ENCODE data around the gene KRT33B.

The KRT33B gene

DNA sequence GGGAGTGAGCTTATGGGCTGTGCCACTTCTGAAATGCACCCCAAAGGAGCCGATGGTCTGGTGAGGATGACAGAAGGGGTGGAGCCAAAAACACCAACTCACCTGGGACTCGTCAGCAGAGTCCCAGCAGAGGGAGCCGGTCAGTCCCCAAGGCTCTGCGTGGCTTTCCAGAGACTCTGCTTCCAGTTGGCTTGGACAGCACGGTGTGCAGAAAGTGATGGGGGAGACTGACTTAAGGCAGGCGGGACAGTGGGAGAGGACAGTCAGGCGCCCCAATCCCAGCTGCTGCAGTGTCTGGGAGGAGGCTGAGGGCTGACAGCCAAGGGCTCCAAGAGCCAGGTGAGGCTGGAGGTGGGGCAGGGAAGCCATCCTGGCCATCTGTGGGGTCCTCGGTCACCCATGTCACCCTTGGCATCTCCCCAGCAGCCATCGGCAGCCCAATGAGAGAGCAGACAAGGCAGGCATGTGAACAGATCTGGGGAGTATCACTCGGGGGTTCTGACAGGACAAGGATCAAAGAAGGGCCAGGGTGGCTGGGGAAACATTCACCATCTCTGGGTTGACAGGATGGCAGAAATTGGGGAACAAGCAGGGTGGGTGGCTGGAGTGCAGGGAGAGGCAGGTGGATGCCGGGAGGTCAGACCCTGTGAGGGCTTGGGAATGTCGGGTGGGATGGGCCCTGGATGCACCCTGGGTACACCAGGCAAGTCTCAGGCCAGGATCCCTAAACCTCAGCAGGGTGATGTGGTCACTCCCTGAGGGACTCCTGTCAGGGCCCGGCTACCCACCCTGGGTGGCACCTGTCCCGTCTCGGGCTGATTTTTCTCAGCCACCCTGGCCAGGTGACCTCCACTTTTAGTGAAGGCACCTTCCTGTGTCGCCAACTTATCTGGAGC lies 45.2 kb downstream of the KRT33B start:
- DNase-seq, result no peak

DNA sequence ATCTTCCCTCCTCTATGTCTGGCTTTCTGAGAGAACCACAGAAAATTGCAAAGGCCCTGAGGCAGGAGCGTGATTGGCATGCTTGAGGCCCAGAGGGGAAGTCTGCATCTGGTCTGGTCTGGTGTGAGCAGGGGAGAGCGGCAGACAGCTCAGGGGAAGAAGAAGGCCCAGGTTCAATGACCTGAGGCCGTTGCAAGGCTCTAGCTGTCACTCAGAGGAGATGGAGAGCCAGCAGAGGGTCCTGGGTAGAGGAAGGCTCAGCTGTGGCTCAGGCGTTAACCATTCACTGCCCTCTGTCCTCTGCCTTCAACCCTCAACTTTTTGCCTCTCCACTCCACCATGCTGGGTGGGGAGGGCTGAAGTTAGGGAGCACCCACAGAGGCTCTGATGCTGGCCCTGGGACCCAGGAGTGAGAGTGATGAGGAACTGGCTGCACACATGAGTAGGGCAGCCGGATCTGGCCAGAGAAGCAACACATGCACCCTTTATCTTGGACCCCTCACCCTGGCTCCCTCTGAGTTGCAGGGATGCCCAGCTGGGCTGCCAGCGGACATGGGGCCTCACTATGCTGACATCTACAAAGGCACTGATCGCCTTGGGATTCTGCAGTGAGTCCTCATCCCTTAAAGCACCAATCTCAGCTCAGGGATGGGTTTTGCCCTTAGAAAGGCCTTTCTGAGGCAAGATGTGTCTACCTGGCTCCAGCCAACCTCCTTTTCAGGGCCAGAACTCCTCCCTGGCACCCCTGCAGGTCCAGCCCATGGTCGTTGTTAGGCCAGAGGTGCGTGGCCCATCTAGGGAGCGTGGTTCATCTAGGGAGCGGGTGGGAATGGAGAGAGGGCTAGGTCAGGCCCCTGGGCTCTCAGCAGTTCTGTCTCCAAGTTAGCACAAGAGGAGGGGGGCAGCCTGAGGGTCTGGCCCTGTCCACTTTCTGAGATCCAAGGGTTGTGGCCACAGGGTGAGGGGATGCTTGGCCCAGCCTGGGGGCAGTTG lies 46.4 kb downstream of the KRT33B start:
- no peak for DNase-seq

DNA sequence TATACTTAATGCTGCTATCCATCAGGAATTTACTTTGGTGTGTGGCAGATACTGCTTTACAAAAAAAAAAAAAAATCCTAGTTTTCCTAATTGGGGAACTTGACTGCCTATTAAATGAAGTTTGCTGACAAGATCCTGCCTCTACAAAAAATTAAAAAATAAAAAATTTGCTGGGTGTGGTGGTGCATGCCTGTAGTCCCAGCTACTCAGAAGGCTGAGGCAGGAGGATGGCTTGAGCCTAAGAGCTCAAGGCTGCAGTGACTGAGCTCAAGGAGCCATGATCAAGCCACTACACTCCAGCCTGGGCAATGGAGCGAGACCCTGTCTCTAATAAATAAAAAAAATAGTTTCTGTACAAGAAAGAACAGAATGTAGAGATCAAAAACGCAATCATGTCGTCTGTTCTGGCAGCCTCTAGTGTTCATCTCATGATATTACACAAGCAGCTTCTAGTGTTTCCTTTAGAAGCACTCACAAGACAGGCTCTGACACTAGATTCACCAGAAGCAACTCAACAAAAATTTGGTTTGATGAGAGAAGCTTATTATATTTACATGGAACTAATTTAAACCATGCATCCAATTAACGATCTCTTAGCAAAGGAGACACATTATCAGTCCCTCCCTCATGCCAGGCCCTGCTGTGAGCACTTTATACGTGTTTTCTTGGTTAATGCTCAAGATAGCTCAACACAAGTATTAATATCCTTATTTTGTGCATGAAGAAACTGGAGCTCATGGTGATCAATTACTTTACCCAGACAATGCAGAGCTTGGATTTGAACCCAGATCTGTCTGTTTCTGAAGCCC lies 47.3 kb downstream of the KRT33B start:
- peak; percentile 70 for DNase-seq

DNA sequence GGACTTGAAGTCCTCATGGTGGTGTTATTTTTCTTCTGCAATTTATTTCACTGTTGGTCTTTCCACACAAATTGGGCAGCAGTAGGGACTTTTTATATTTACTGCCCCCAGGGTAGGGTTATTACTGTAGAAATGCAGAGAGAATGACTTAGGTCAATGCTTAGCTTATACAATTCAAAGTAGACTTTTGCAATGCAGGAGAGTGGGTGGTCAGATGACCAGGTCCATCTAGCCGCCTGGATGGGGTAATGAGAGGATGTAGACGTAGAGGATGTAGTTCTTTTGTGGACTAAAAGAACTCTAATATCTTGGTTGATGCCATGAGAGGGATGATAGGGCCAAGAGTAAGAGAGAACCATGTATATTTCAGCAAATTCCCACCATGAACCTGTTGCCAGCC lies 51.4 kb downstream of the KRT33B start:
- no peak for DNase-seq

DNA sequence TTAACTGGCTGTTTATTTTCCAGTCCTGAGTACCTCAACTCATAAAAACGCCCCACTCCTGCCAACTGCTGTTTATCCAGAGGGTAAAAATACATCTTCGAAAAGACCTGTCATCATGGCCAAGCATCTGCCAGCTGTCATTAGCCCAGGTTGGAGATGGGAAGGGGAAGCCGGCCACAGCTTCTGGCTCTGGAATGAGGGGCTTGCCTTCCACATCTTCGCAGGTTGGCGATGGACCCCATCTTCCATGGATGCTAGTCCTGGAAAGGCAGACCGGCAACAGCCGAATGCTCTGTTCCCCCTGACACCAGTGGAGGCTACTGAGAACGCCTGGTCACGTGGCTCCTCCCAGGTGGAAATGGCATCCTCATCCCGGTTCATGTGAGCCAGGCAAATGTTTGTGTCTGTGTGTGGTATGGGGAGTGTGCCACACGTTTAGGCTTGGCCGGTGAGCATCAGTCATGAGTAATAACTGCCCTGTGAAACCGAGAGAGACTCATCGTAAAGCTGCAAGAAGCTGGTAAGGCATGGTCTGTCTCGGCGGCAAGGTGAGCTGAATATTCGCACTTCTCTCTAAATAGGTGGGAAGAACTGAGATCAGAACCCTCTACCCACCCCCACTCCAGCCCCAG lies 53.7 kb downstream of the KRT33B start:
- no peak for DNase-seq

DNA sequence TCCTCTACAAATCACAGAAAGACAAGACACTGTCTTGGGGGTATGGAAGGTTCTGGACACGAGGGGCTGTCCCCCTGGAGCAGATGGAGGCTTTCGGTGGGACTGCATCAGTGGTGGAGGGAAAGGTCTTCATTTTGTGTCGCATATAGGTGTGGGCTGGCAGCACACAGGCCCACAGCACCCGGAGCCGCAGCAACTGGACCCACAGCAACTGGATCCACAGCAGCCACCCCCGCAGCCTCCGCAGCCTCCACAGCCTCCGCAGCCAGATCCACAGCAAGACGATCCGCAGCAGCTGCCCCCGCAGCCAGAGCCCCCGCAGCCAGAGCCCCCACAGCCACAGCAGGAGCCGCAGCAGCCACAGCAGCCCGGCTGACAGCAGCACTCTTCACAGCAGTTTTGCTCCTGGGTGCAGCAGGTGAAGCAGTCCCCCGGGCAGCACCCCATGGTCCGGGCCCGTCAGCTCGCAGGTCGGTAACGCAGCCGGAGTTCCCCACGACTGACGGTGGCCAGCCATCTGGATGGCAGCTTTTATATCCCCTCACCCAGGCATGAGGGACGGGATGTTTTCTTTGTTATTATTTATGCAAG lies 54.3 kb downstream of the KRT33B start, which contains the start of gene KRTAP17-1:
TSS of gene KRTAP17-1 (minus strand) at position 507 of the 591 bp plus-strand sequence. CDS start at position 447, 60 bp downstream.
- DNase-seq, result no peak
